Activated CD8-positive, alpha-beta memory T cell treated with anti-CD3 and anti-CD28 coated beads for 24 hours (primary cell): Measurements from ENCODE around the gene PPP2R2C.

Experiments
- DNase-seq: peaks from one replicate; pipeline ENCODE4 v3.0.0-alpha.2; 2020

The PPP2R2C gene

DNA sequence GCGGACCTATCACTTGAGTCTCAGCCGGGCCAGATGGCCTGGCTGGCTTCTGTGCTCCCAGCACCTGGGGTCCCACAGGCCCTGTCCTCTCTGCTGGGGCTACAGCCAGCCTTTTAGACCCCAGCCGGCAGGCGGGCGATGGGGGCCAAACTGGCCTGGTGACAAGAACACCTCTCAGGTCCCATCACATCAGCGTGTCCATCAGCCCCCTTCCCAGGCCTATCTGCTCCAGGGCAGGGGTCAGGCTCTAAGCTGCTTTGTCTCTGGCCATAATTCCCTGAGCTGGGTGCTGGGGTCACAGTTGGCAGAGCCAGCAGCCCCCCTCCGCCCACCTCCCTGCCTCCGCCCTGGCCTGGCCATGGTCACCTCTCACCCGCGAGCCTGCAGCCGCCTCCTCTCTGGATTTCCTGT is 77.7 kb downstream of the PPP2R2C start:
- no peak for DNase-seq

DNA sequence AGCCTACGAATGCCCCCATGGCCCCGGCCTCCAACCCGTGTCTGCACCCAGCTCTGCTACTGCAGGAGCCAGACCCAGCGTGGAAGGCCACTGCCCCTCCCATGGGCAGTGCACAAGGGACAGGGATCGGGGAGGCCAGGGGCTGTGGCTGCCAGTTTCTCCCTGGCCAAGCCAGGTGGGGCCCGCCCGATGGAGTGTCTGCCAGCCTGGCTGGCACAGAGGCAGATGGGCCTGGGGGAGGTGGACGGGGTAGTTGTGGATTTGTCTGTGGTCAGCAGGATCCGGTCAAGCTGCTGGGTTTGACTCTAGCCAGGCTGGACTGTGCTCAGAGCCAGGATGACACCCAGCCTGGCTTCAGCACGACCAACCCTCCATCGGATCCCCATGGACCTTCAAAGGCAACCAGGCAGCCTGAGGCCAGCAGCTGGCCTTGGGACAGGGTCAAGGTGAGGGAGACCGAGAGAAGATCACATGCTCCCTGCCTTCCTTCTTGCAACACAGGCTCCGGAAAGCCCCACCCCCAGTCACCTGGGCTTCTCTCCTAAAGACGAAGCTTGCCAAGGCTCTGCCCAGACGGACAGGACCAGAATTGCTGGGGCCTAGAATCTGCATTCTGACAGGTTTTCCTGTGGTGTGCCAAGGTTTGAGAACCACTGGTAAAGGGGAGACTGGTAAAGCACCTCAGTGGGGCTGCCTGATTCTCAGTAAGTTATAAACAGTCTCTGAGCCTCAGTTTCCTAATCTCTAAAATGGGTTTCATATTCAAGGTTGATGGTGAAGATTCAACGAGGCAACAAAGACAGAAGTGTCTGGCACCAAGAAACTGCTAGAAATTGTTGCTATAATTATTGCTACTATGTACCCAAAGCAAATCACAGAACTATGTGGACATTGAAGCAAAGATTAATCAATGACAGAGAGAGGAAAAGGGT is 78.6 kb downstream of the PPP2R2C start:
- no peak for DNase-seq

DNA sequence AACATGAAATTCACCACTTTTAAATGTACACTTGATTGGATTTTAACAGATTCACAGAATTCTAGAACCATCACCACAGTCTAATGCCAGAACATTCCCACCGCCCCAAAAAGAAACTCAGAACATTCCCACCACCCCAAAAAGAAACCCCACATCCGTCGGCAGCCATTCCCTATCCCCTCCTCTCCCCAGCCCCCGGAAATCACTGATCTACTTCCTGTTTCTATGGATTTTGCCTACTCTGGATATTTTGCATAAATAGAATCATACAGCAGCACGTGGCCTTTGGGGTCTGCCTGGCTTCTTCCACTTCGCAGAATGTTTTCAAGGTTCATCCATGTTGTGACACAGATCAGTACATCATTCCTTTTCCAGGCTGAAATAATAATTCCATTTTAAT is 79.3 kb downstream of the PPP2R2C start:
- no peak for DNase-seq

DNA sequence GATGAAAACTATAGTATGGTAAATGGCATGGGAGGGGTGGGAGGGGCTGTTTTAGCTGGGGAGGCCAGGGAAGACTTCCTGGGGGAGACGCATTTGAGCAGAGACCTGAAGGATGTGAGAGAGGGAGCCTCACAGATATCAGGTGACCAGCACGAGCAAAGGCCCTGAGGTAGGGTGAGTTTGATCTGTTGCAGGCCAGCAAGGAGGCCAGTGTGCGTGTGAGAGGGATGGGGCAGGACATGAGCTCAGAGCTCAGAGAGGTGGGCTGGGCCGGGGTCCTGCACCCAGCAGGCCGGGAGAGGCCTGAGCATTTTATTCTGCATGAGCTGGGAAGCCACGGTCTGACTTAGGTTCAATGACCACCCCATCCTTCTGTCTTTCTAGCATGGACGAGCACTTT is 80.0 kb downstream of the PPP2R2C start:
- DNase-seq, result no peak

DNA sequence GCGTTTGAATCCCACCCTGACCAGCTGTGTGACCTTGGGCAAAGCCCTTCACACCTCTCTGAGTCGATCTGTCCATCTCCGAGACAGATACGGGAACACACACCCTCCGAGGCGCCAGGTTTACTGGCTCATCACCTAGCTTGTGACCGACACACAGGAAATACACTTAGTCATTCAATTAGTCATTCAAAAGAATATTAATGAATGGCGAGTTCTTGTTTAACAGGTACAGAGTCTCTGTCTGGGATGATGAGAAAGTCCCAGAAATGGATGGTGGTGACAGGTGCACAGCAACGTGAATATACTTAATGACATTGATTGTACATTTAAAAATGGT is 80.6 kb downstream of the PPP2R2C start:
- no peak for DNase-seq

DNA sequence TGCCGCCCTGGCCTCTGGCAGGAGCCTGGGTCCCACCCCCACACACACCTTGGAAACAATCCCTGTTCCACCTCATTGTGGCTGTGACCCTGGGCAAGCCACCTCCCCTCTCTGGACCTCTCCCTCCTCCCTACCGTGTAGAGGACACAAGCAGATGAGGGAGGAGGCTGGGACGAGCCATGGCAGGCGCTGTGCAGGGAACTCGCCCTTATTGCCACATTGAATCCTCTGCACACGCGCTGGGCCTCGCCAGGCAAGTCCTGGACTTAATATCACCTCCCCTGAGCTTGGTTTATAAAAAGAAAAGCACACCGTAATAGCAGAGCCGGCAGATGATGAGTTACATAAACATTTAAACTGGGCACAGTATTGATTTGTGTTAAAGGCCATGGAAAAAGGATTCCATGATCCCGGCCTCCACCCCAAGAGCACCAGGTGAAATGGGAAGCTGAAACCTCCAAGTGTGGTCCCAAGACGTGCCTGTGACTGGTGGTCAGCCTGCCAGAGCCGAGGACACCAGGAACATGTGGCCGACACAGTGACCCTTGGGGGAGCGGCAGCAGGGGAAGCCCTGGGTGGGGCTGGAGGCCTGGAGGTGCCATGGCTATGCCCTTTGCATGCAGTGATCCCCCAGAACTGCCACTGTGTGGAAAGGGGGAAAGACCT is 81.1 kb downstream of the PPP2R2C start:
- no peak for DNase-seq

DNA sequence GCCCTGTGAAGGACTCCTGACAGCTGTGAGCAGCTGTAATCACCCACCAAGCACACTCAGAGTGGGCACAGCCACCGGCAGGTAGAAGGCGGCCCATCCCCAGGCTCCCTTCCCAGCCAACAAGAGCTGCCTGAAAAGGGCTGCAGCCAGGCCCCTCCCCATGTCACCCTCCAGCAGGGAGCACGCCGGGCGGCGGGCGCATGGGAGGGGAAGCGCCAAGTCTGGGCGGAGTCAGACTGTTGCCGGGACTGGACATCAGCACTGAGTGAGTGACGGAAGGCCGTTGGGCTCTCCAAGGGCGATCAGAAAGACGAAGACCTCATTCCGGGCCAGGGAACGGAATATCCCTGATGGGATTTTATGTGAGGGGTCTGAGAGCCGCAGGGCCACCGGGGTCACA is 82.1 kb downstream of the PPP2R2C start:
- no peak for DNase-seq

DNA sequence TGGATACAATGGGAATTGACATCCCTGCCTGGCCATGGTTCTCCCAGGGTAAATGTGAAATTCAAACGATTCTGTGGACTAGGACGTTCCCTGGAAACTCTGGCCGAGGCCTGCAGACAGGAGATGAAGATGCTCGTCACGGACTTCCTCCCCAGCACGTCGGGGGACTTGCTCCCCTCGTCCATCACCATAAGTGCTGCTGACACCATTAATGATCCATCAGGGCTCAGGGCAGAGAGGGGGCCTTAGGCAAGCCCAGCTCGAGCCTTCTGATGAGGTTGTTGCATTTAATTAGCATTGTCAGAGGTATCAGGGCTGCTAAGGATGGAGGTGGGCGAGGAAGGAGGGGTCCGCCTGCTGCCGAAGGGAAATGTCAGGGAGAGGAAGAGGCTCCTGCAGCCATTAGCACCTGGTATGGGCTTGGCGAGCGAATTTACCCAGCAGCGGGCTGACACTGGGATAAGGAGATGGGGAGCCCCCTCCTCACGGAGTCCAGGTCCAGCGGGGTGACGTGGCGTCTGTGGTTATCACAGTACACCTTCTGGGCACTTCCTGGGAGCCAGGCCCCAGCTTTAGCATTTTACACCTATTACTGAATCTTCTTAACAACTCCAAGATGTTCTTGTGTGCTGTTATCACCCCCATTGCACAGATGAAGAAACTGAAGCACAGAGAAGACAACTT is 83.1 kb downstream of the PPP2R2C start:
- DNase-seq, result no peak

DNA sequence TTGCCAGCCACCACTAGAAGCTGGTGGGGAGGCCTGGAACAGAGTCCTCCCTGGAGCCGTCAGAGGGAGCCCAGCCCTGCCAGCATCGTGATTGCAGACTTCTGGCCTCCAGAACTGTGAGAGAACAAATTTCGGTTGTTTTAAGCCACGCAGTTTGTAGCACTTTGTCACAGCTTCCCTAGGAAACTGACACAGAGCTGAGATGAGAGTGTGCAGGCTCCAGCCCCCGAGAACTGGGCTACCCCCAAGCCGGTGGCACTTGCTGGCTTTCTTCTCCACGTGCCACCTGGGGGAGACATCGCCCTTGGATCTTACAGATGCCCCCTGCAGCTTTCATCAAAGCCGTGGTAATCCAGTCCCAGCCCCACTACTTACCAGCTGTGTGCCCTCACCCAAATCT is 83.7 kb downstream of the PPP2R2C start:
- no peak for DNase-seq

DNA sequence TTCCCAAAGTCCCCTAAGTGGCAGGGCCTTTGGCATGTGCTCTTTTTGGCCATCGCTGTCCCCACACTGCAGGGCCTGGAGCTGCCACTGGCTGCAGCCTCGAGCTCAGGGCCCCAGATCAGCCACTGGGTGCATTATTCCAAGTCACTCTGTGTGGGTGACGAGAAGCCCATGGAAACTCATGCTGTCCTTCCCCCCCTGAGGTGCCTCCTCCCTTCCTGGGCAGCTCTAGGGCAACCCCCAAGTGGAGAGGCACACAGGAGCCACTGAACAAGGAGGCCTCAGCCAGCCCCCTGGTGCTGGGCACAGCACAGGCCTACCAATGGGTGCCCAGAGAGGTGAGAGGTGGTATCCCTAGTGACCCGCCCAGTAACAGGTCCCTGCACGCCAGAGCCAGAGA is 84.5 kb downstream of the PPP2R2C start:
- no peak for DNase-seq

DNA sequence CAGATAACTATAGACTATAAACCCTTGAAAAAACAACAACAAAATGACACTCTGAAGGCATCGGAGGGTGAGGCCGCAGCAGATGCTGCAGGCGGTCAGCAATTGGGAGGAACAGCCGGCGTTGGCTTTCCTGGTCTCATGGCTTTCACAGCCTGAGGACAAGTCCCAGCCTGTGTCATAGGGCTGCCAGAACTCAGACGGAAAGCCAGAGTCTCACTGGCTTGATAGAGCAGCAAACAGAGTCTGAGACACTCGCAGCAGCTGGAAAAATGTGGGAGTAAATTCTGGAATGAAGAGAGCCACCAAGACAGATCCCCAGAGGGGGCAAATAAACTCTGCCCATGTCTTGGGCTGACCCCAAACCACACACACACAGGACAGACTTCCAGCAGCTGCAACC is 86.3 kb downstream of the PPP2R2C start:
- DNase-seq, result no peak

DNA sequence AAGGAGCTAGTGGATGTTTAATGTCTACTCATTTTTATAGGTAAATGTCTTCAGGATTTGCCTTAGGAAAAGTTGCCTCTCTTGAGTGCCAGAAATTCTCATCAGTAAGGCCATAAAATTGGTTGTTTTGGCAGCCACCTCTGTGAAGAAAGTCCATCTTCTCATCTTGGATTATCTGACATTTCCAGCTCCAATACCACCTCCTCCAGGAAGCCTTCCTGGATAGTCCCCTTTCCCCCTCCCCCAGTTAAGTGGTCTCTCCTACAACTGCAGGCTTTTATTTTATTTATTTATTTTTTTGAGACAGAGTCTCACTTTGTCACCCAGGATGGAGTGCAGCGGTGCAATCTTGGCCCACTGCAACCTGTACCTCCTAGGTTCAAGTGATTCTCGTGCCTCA is 87.1 kb downstream of the PPP2R2C start:
- DNase-seq, result no peak

DNA sequence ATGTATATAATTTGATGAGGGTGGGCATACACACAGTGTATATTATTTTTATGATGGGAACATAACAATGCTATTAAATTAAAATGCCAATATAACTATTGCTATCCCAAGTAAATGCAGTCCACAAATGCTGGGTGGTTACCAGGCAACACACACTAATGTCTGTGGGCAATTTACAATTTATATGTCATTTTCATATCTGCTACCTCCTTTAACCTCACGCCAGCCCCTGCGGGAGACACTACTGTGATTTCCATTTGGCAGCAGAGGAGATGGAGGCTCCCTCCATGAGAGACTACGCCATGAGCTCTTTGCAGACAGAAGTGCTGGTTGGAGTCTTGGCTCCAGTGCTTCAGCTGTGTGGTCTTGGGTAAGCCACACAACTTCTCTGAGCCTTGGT is 87.9 kb downstream of the PPP2R2C start:
- DNase-seq, result no peak

DNA sequence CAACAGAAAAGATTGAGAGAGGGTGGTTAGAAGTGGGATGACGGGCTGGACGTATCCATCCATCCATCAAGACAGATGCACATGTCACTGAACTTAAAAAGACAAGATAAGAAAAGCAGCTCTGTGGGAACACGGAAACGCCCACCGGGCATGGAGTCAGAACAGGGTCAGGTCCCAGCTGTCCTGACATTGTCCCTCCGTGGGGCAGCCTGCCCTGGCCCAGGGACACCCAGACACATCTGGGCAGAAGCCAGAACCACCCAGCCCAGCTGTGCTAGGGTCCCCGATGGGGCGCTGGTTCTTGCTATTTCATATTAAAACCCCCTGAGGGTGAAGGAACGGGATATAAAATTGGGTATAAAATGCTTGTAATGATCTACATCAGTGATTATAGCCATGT is 88.5 kb downstream of the PPP2R2C start:
- no peak for DNase-seq

DNA sequence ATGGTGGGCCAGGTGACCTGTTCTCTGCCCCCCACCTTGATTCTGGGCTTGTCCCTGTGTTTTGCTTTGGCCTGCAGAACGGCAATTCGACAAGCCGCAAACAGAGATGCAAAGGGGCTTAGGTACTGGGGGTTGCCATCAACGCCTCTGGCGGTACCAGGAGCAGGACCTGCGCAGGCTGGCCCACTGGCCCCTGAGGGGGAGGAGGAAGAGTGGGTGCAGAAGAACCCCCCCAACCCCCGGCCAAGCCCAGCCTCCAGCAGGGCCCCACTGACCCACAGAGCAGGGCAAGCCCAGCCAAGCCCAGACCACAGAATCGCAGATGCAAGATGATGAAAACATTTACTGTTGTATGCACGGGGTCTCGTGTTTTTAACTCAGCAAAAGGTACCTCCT is 89.4 kb downstream of the PPP2R2C start:
- no peak for DNase-seq

DNA sequence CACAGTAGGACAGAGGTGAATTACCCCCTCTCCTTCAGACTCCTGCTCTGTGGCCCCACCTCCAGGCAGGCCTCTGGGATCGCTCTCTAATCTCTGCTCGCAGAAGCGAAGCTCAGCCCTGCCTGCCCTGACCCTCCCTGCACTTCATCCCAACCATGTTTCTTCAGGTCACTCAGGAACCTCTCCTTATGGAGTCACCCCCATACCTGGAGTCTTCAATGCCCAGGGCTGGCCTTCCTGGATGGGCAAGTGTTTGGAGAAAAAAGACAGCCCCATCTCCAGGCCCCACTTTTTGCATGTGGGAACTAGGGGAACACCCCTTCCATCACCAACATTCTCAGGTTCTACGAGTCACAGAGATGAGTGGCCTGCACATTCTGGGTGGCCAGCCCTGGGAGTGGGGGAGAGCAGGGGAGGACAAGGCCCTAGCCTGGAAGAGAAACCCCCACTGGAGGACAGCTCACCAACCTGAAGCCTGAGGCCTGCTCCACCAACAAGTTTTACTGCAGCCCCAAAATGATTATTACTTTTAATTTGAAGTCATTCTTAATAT is 90.8 kb downstream of the PPP2R2C start:
- no peak for DNase-seq

DNA sequence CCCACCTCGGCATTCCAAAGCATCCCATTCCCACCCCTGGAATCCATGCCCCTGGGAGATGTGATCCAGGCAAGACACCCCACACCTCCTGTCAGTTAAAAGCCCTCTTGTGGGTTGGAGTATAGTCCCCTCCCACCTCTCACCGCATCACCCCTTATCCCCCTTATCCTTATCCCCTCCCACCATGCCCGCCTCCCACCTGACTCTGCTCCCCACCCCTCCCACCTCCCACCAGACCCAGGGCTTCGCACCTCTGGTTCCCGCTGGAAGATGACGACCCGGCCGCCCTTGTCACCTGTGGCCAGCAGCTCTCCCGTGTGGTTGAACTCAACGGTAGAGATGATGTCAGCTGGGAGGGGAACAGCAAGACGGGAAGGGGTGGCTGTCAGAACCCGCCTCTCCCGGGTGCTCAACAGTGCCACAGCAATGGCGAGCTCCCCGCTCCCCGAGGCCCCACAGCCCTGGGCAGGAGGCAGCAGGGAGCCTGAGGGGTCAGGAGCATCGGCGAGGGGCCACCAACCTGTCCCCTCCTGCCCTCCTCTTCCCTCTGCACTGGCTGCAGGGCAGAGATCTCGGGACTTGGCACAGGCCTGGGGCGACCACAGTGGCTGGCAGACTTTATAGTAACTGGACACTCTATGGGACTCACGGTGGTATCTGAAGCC is 91.5 kb downstream of the PPP2R2C start:
- DNase-seq, result no peak

DNA sequence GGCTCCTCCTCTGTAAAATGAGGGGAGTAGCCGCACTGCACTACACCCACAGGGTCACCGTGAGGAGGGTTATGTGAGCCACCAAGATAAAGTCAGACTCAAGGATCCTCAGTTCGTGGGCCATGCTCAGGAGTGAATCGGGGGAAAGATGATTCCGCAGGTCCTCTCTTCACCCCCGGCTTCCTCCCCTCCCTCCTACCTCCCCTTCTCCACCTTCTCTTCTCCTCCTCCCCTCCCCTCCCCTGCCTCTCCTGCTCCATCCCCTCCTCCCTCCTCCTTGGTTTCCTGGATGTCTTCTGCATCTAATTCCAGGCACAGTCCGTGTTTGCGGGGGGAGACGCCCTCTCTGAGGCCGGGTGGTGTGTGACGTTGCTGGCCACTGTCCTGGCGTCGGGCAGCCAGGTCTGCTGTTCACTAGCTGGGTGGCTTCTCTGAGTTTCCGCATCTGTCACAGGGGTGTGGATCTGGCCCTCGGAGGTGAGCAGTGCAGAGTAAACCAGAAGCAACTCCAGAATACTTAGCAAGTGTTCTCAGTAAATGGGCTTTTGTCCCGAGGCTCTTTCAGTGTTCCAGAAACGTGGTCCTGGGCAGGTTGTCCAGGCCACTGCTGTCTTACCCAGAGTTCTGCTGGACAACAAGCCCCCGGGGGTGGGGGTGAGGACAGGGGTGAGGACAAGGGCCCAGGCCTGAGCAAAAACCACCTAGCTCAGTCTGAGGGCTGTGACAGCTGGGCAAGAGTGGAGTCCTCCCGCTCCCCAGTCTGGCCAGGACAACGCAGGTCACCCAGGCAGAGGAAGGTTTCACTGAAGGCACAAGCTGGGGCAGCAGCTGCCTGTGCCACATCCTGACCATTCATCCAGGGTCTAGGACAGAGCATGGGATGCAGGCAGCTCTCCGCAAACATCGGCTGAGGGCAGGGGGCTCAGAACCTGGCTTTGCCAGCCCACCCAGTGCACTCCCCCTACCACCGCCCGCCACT is 92.4 kb downstream of the PPP2R2C start:
- DNase-seq, result no peak

DNA sequence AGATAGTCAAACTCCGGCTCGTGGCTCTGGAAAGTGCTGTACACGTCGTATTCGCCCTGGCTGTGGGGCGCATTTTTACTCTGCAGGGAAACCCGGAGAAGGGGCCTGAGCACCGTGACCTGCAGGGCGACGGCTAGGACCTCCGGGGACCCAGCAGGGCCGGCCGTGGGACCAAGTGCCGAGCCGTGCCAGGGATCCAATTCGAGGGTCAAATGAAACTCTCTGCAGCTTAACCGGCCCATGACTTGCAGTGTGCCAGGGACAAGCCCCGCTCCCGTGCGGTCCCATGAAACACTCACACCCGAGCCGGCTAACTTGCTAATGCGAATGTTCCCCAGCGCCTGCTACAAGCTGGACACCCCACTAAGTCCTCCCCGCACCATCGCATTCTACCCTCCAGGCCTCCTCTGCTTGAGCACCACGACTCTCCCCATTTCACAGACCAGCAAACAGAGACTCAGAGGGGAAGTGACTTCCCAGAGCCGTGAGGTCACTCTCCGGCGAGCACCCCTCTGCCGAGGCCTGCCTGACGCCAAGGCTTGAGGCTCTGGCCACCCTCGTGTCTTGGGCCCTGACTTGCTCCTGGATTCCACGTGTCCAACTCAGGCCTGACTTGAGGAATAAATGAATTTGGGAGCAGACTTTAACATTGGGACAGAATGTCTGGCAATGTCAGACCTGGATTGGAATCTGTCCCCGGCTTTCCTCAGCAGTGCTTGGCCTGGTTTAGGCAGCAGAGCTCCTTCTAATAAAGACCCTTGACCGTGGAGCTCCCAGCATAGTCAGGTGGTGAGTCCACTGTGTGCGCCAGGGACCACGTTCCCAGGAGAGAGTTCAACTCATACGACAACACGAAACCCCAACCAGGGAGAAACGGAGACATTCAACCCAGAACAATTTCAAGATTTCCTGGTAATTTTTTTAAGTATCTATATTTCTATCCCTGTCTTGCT is 93.6 kb downstream of the PPP2R2C start:
- no peak for DNase-seq

DNA sequence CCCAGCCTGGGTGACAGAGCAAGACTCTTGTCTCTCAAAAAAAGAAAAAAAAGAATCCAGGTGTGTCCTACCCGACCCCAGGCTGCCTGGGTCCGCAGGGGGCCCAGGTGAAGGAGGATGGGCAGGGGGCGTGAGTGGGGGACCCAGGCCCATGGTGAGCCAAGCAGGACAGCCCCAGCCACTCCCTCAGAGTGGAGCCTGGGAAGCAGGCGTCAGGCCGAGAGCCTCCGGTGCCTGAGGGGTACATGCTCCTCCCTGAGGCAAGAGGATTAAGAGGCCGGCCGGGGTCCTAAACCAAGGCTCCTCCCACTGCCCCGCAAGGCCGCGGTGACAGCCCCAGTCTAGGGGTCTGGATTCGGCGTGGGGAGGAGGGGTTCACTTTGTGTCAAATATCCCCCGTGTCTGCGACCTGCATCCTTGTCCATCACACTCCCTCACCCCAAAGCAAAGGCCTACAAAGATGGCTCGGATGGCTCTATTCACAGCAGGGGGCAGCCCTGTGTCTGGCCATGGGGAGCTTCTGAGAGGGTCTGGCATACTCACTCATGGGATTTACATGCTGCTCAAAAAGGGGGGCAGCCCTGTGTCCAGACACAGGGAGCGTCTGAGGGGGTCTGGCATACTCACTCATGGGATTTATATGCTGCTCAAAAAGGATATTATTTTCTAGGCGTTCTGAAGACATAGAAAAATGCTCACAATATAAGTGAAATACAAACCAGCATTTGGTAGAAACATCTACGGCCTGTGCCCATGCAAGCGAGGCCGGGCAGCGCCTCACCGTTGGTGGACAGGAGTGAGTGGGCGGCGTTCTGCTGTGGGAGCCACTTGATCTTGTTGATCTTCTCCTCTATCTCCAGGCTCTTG is 94.6 kb downstream of the PPP2R2C start:
- no peak for DNase-seq
